ENCODE data around the gene TIMP3.

The TIMP3 gene

DNA sequence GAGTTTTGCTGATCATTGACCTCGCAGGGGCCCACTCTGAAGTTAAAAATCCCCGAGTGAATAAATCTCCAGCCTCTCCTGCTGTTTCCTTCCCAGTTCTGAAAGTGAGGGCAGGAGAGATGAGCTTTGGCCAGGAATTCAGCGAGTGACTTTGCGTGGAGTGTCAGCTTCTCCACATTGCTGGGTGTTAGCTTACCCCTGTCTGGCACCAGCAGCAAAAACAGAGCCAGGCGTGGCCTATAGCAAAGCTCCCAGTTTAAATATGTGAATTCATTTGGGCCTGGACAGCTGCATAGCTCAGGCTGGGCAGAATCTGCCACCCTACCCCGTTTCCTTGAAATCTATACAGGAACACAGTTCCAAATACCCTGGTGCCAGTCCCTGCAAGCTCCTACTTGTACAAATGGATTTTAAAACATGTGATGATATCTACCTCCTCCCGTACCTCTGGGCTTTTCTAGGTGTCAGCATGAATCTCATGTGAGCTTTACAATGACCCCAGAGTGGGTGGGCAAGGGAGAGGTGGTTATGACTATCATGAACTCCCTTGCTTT is 25.6 kb downstream of the TIMP3 start:
- DNase-seq, result no peak

DNA sequence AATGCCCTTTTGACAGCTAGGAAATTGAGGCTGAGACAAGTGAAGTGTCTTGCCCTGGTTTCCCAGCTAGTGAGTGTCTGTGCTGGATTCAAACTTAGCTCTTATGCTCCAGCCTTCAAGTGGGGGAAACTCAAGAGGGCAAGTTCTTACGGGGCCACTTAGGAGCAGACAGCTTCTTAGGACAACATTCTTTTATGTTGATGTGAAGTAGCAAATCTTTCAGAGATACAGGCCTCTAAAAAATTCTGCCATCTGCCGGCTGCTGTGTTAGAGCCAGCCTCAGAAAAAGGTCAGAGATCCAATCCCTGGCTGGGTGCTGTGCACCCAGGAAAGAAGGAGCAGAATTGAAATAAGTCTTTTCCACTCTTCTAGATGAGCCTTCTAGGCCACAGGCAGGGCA is 26.6 kb downstream of the TIMP3 start:
- DNase-seq, result no peak

DNA sequence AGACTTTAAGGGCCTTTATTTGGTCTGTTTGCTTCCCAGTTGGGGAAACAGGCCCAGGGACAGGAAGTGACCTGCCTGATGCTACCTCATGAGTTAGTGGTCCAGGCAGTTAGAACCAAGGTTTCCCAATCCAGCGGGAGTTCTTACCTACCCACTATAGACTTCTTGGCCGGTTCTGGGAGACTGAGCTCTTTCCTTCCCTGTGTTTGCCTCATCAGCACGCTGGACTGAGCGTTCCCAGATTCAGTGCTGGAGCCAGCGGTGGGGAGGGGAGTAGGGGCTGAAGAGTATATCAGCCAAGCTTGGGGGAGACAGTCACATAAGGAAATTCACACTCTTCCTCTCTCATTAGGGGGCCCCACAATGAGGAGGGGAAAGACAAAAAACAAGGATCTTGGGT is 27.1 kb downstream of the TIMP3 start:
- DNase-seq, result no peak

DNA sequence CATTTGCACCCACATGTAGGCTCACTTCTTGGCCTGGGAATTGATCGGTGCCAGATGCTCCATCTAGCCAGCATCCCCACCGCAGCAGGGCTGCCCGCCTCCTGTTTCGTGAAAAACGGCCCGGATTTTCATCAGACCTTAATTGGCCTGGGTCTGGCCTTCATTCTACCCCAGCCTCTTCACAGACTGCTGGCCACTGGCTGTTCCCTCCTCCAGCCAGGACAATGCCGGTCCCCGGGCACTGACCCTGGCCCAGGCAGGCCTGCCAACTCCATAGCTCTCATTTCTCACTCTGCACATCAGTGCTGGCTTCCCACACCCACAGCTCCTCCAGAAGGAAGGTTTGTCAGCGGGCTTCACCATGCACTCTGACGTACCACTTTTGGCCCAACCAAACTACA is 27.9 kb downstream of the TIMP3 start:
- DNase-seq, result peak in 47 of 58 donors; percentile 13 to 88 (median 54)

DNA sequence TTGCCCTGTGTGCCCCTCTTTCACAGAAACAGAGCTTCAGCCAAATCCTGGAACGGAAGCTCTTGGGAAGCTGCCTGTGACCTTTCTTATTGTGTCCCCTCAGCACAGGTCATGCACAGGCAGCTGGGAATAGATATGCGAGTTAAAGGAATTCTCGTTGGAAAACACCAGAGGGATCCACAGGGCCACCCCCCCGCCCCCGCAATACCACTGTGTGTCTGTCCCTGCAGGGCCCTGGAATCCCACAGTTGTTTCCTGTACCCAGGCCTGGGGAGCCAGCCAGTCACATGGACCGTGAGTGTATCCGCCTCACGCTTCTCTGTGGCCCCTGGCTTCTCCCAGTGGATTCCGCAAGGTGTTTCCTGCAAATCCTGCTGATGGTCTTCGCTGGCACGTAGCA is 29.0 kb downstream of the TIMP3 start:
- DNase-seq, result peak in 1 of 58 donors; percentile 13

DNA sequence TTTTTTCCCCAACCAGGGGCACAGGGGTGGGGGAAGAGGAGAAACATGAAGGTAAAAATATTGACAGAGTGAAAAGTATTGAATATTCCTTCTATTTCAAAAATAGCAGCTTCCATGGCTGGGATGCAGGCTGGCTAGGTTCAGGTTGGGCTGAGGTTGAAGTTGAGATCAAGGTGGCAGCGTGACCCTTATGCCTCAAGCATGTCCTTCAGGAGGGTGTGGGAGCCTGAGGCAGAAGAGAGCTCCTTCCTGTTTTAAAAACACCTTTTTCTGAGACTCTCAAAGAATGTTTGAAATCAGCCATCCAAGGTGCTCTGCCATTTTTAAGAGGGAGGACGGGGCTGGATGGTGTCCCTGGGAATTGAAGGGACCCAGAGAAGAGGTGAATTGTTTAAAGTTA is 29.5 kb downstream of the TIMP3 start:
- DNase-seq, result no peak

DNA sequence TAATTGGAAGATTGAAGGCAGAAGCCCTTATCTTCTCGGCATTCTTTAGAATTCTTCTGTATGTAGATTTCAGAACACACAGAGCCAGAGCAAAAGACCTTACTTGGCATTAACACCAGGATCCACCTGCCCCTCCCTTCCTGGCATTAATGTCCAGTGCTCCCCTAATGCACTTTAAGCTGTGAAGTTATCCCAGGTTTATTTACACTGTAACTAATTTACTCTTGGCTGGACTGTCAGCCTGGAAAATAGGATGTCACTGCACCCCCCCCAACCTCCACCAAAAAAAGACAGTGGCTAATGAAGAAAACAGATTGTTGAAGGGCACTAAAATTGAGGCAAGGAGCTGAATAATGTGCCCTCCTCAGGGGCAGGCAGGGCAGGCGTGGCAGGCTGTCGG is 30.1 kb downstream of the TIMP3 start:
- DNase-seq, result no peak

DNA sequence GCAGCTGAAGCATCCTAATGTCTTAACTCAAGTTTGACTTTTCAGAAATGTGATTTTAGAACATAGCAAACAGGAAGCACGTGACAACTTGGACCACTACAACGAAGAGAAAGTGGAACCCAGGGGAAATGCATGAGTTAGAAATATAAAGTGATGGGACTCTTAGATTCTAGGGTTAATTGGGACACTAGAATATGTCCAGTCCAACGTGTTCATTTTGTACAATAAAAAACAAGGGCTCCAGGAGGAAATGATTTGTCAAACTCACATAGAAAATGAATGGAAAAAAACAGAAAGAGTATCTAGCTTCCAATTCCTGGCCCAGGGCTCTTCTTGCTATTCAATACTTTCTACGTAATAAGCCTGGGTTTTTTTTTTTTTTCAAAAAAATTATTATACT is 30.7 kb downstream of the TIMP3 start:
- no peak for DNase-seq

DNA sequence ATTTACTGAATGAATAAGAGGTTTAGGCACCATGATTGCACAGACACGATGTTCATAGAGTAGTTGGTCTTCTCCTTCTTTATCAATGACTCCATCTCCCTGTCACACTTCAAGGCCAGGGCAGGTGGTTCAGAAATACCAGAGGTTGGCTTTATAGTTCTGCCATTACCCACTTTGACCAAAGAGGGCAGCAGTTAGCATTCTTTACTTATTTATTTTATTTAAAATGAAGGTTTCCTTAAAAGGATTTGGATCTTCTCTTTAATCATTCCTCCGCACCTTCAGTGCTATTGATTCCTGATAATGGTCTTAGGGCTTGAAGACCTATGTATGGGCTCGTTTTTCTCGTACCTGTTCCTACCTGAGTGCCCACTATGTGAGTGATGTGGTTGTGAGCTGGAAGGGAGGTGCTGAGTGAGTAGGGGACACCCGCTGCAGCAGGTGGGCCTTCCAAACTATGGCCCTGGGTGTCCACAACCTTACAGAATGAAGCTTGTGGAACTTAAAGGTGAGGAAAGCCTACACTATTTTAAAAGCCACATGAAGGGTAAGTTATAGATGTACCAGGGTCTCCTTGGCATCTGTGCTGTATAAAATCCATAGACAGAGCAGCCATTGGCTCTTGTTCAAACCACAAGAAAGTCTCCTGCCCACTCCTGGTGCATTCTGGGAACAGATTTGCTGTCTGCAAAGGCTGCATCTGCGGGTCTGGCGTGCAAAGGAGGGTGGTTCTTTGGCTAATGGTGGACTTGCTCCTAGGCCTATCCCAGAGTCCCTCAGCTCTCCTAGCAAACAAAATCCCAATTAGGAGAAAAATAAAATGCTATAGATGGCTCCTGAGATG is 35.0 kb downstream of the TIMP3 start:
- DNase-seq, result no peak

DNA sequence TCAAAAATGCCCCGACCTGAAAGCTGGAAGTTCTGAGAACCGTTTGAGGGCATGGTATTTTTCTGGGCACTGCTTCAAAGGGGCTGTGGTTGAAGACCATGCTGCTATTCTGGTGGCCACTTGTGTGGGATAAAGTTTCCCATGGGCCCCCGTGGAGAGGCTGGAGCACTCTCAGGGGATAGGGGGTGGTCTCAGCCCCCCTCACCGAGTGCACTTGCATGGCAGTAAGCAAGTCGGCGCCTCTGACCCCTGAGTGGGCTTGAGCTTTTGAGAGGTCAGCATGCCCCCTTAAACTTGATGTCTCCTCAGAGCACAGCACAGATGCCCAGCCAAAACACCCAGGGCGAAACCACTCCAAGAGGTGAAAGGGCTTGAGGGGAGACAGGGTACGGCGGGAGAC is 35.6 kb downstream of the TIMP3 start:
- DNase-seq, result no peak

DNA sequence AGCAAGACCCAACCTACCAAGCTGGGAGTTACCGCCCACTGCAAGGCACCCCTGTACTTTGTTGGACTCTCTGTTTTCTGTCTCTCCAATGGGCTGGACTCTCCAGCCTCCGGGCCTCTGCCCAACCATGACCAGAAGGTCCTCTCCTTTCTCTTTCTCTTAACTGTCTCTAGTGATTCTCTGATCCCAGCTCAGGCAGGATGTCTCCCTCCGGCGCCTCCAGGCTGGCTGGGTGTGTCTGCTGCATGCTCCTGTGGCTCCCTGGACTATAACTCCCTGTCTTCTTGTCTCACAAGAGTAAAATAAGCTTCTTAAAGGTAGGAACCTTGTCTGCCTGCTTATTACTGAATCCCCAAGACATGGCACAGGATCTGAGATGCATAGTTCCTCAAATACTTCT is 36.3 kb downstream of the TIMP3 start:
- no peak for DNase-seq

DNA sequence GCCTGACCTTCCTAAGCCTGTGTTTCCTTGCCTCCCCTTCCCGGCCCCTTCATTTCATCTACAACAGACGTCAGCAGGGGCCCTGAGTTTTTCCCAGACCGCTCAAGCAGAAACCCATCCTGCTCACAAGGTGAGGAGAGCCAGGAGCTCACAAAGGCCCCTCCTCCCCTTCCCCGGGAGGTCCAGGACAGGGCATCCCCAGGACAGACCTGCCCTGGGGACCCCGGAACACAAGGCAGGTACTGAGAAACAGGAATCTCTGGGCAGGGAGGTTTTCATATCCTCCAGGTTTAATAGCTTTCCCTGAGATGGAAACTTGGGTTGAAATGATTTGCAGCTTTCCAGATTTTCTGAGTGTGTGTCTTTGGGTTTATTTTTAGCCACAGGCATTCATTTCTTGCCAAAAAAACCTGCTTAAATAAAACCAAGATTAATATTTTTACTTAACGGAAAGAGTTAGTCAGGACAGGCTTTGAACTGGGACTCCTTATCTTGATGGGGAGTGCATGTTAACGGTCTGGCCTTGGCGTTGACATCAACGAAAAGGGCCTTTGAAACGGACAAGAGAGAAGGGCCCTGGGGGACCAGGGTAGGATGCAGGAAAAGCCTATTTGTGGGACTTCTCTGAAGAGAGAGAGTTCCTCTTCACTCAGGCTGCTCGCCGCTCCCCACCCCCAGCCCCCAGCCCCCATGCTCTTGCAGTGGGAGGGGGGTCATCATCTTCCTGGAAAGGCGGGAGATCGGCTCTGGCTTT is 38.5 kb downstream of the TIMP3 start:
- no peak for DNase-seq

DNA sequence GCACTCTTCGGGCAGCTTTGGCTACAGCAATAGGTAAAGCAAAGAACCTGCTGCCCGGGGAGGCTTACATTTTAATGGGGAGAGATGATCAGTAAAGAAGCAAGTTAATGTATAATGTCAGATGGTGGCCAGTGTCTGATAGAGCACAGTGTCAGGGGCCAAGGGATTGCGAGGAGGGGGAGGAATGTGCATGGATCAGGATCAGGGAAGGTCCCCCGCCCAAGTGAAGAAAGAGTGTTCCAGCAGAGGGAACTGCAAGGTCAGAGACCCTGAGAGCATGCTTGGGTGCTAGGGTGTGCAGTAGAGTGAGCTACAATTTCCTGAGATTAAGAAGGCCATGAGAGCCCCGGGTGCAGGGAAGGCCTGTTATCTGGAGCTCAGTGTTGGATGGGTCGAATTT is 39.7 kb downstream of the TIMP3 start:
- no peak for DNase-seq

DNA sequence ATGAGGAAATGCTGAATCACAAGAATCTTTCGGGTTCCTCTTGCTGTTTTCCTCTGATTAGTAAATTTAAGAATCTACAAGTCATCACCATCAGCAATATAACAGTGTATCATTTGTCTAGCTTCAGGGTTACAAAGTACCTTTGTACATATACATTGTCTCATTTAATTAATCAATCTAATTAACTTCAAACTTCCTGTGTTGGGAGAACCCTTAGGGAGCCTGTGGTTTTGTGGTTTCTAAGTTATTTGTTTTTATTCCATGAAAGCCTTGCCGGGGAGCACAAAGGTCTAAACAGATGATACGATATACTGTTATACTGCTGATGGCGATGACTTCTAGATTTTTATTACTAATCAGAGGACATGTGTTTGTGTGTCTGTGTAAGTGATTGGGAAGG is 41.0 kb downstream of the TIMP3 start:
- DNase-seq, result no peak

DNA sequence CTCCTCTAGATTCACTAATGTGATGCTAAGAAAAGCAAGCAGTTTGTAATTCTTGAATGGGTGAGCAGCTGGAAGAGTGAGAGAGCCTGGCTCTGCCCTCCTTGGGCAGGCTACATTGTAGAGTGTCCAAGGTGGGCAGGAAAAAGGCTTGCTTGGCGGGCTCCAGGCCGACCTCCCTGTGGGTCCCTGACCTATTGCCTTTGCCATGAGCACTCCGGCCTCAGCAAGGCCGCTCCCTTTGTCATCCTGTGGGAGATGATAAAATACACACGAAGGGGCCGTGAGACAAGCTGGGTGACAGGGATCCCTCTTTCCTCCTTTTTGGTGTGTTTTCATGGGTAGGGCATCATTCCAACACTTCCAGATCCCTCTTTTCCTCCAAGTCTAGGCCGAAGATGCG is 41.8 kb downstream of the TIMP3 start:
- DNase-seq, result no peak

DNA sequence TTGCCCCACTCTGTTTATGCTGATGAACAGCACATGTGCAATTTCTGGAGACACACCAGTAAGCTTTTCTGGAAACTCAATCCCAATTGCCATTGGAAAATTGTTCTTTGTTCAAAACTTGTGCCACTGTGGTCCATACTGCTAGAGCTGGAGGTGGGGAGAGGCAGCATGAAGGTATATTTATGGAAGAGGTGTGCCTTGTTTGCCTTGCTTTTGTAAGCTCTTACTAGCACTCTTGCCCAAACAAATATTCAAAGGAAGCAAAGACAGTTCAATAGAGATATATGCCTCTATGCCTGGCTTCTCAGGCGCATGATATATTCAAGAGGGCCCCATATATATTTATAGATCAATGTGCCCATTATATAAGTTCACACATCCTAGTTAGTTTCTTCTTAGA is 42.7 kb downstream of the TIMP3 start:
- no peak for DNase-seq

DNA sequence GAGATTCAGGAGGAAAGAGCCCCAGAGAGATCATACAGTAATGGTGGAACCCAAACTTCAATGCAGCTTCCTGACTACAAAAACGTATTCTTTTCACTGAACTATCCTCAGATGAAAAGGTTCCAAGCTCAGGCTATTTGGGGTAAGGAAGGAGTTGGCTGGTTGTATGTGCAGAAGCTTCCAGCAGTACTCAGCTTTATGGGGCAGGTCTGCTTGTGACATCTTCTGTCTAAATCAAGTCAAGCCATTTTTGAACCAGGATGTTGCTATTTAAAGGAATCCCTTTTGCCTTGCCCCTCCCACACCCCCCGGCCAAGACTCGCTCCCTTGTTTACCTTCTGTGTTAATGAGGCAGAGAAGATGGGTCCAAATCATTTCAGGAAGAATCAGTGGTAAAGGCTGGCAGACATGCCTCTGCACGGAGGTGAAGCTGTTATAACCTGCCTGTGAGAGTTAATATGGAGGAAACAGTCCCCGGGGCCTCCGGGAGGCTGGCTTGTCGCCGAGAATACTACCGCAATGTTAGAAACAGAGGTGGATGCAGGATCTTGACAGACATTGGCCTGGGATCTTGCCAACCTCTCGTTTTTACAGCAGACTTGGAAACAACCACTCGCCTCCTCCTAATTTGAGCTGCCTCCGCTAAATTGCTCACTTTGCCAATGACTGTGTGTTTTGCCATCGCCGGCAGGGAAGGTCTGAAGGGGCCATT is 45.4 kb downstream of the TIMP3 start:
- DNase-seq, result peak in 11 of 58 donors; percentile 7 to 38 (median 21)

DNA sequence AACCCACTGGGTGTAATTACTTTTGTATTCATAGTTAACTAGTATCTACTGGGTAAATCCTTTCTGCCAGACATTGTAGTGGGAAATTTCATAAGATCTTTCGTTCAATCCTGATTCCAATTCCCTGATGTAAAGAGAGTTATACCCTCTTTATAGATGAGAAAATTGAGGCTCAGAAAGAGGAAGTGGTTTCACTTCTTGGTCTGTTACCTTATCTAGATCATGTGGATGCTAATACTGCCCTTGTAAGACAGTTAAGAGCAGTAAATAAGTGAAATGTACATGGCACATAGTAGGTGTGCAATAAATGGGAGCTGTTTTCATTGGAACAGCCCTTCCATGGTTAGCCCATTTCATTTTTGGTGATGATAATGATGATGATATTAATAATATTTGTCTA is 46.7 kb downstream of the TIMP3 start:
- DNase-seq, result no peak

DNA sequence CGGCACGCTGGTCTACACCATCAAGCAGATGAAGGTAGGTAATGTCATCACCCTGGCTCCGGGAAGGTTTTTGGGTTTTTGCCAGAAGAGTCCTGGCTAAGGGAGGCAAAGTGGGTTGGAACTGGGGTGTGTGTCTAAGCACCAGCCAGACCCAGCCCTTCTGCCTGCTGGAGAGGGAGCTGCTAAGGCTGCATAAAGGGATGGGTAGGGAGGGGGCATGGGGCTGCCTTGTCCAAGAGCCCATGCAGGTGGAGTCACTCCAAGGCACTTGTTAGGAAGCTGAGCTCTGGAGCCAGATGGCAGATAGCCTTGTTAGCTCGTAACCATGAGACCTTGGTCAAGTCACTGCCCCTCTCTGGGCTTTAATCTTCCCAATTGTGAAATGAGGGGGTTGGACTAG is 48.0 kb downstream of the TIMP3 start:
- no peak for DNase-seq

DNA sequence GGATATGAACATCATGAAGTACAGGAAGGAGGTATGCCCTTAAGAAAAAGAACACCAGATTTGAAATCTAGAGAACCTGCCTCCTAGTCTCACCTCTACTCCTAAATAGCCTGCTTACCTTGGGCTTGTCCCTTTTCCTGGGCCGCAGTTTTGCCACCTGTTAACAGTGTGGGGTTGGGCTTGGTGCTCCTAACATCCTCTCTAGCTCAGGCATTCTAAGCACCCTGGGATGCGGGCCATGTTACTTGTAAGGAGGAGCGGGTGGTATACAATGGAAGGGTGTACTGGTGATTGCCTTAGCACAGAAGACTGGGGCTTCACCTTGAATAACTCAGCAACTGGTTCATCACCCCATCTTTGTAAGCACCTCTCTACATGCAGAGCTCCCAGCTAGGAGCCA is 48.7 kb downstream of the TIMP3 start:
- no peak for DNase-seq

DNA sequence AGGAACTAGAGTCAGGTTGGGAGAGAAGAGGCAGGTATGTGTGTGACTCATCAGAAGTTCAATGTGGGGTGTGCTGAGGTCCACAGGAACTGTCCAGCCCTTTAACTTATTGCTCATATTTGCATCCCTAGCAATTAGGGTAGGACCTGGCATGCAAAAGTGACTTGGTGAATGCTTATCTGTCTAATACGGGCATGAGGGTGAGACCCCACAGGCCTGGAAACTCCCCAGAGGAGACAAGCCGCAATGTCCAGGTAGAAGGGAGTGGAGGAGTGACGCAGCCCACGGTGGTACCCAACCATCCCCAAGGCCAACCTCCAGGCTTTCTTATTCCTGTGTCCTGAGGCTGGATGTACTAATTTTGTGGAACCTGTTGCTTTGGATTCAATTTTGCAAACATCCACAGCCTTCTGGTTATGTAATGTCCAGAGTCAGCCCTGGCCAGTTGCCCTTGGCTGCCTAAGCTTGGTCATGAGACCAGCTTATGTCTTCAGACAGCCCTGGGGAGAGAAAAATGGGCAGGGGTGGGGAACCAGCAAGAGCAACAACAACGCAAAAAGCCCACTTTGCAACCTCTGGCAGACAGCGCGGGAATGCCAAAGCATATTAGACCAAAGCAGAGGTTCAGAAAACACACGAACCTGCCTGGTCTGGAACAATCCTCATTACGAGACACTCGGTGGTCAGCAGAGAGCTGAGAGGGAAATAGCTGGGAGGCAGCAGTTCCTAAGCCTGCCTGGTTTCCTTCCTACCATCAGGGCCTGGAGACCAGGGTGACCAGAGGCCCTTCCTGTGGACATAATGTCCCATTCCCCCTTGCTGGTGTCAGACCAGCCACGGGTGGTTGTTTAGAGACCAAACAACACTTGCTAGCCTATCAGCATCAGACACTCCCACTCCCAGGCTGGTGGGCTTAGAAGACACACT is 49.3 kb downstream of the TIMP3 start:
- DNase-seq, result peak in 43 of 58 donors; percentile 10 to 78 (median 44)
